Stimulated activated naive CD4-positive, alpha-beta T cell treated with Interleukin-2 at 50 U/mL for 16 hours (primary cell): ENCODE data around the gene CNTN1.

Experiments used
- DNase-seq: peaks from one replicate; lab custom pipeline; 2025; lab: John Stamatoyannopoulos, UW

The CNTN1 gene

DNA sequence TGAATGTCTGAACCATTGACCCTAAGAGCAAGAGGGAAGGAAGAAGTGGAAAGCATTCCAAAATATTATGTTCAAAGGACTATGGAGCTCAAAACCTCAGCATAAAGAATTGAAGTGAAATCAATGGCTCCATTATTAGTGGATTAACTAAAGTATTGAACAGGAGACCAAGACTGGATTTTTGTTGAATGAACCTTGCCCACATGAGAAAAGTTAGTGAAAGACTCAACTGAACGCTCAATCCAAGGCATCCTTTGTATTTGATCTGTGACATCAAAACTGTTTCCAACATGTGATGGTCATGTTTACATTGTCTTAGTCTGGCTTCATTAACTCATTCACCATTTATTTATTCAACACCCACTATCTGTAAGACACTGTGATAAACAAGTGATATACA is 161.0 kb downstream of the CNTN1 start:
- DNase-seq: no peak

GRCh38 chr12:40854604-40855003 is 162.4 kb downstream of the CNTN1 start:
- no peak for DNase-seq

GRCh38 chr12:40864891-40865290 is 172.7 kb downstream of the CNTN1 start:
- no peak for DNase-seq

DNA sequence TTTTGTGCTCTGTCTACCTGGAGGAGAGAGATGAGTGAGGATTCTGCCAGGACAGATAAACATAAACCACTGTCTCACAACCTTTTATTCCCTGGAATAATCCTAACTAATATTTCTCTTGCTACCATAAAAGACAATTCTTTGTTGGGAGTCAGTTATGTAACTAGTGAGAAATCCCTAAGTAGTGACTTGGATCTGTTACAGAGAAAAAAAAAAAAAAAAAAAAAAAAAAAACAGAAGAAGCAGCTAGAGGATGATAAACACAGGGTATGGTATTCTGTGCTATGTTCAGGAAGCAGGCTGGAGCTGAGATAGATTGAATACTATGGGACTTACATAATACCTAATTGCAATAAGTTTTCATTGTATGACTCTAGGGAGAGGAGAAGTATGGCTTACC is 178.7 kb downstream of the CNTN1 start:
- no peak for DNase-seq

- no peak for DNase-seq
Observed at GRCh38 chr12:40874868-40875267, 182.6 kb downstream of the CNTN1 start.

DNA sequence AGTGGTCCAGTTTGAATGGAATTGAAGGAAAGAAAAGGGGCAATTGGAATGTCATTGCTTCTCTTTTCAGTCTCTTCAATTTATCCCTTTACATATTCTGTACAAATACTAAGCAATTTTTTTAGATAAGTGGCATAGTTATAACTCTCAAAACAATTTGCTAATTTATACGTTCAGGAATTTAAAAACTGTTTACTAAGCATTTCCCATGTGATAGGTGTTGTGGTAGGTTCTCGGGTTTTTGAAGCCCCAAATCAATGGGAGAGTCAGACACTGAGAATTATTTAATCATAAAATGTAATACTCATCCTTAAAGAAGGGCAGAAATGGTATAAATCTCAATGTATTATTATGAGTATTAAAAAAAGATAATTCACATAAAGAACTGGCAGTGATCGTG is 197.1 kb downstream of the CNTN1 start:
- no peak for DNase-seq

DNA sequence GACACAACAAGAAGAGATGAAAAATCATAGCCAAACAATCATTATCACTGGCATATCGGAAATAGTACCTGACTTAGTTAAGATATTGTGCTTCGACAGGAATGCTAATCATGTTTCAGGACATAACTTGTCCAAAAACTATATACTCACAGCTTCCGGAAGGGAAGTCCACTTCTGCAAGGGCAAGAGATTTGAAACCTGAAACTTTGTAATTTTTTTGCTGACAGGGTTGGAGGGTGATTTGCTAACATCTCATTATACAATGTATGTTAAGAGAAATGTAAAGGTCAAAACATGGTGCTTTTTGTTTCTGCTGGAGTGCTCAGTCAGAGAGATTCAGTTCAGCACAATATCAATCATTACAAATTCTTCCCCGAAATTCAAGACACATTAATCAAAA is 200.3 kb downstream of the CNTN1 start:
- no peak for DNase-seq

- DNase-seq: no peak
Observed at GRCh38 chr12:40898505-40898904, 206.3 kb downstream of the CNTN1 start.

DNA sequence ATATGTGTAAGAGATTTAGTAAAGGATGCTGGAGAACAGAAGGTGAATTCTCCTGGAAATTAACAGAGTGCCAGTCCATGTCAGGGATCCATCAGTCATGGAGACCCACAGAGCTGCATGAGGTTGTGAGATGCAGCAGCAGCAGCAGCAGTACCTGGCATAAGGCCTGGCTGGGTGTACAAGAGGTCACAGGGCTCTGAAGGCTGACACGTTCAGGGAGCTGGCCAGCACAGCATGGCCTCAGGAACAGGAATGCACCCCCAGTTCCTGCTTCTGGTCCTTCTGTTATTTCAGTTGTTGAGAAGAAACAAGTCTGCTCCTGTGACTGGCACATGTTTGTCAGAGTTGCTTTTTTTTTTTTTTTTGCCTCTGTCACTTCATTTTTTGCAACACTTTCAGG is 210.8 kb downstream of the CNTN1 start:
- no peak for DNase-seq

GRCh38 chr12:40907115-40907527 is 214.9 kb downstream of the CNTN1 start:
- no peak for DNase-seq

DNA sequence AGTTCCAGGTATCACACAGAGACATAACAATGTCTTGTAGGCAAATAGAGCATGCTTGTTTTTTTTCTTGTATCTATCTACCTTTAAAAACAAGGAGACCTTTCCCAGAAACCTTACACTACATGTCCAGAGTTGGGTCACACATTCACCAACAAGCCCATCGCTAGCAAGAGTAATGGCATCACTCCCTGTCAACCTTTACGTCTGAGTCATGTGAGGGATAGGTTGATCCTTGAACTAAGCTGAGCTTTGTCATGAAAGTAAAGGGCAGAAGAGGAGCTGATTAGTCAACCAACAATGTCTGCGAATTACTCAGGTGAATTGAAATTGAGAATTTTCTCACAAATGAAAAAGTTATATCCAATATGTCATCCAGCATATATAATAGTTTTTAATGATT is 219.4 kb downstream of the CNTN1 start:
- no peak for DNase-seq

DNA sequence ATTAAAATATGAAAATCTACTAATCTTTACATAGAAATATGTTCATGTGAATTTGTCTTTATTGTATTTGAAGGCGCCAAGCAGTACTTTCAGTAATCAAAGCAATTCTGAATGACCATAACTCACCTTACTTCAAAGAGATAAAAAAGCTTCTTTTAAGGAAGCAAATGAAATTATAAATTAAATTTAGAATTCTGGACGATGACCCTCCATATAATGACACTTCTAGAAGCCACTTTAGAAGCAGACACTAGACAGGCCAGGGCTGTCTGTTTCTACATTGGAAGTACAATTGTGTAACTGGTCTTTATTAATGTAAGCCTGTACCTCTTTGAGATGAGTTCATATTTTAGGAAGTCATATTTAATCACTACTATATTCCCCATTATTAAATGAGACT is 222.9 kb downstream of the CNTN1 start:
- no peak for DNase-seq

DNA sequence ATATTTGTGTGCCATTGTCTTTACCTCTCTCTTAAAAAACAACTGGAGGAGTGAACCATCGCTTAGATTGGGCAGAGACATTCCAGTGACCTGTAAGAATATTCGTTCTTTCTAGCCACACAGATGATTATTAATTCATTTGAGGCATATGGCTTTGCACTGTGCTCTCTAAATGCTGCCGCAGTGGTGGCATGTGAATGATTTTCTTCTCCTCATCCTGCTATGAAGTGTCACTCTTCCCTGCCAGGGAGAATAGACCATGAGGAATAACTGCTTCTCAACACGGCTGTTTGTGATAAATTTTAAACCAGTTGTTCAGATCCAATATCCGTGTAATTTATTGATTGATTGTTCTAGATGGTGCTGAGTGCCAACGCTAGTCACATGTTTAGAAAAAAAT is 225.3 kb downstream of the CNTN1 start:
- DNase-seq: no peak

DNA sequence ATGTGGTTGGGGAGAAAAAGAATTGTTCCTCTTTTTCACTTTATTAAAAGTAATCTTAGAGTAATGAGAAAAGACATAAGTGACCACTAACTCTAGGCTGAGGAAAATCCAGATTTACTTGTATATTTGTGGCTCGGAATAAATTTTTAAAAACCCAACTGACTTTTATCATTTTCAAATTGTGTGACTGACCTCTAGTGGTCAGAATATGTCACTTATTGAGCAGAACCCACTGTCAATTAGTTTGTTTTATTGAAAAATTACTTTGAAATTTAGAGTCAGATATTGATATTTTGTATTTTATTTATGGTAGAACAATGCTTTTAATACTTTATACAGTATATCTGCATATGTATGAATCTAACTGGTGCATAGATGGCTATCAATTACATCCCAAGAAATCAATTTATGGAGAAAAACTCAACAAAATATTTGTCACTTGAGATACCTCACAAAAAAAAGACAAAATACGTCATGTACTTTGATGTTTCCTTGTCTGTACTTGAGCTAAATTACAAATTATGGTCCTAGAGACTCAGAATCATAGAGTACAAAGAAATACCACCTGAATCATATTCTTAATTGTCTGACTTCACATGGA is 229.4 kb downstream of the CNTN1 start:
- no peak for DNase-seq

GRCh38 chr12:40937891-40938290 is 245.7 kb downstream of the CNTN1 start:
- DNase-seq: no peak

GRCh38 chr12:40942326-40942725 is 250.1 kb downstream of the CNTN1 start:
- no peak for DNase-seq

DNA sequence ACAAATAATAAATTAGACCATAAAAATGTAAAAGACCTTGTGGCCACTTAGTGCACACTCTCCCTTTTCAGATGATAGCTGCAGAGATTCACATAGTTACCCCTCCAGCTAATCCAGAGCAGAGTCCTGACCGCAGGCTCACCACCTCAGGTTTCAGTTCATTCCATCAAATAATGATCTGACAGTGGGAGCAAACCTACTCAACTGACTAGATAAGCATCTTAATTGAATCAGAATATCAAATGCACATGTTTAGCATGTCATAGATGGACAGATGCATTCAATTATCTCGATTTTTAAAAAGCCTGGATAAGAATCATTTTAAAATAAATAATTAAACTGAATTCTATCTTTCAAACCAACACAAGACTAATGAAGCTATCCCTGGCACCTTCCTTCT is 253.5 kb downstream of the CNTN1 start:
- no peak for DNase-seq

GRCh38 chr12:40946612-40947194 is 254.5 kb downstream of the CNTN1 start:
- DNase-seq: no peak

- DNase-seq: no peak
Observed at GRCh38 chr12:40947797-40948196, 255.6 kb downstream of the CNTN1 start.

DNA sequence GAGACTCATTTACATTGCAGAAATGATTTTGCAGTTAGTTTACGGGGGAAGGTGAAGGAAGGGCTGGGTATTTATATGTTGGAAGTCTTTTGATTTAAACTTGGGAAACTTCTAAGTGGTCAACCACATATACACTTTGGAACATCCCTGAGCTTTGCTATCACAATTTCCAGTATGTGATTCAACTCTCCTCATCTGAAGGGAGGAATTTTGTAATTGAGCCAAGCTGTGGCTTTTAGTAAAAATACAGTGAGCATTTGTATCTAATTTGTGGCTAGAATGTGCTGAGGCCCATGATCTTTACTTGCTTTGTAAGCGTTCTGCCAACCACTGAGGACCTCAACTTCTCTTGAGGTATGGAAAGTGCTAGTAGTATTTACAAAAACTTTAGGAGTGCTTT is 260.8 kb downstream of the CNTN1 start:
- no peak for DNase-seq

DNA sequence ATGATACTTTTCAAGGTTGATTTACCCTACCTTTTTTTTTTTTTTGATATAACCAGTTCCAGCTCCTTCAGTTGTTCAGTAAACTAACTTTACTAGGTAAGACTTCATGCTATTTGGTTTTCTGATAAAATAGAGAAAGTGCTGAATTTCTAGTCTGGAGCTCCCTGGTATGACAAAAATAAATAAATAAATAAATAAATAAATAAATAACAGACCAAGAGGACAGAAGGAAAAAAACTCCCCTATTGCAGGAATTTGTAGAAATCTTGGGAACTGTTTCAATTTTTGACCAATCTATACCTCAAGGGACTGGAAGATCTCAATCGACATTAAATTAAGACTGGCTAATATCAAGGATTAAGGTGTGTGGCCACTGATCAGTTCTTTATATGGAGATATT is 265.2 kb downstream of the CNTN1 start:
- no peak for DNase-seq

DNA sequence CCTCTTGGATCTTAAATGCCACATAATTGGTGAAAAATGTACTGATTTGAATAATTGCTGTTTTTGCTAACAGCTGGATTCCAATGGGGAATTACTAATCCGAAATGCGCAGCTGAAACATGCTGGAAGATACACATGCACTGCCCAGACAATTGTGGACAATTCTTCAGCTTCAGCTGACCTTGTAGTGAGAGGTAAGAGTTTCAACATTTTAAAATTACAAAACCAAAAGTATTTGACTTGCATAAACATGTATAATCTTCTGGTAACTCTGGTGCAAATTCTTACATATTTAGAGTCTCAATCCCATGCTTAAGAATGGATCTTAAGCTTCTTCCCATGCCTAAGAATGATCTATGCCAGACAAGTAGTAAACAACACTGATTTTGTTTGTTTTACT is 266.8 kb downstream of the CNTN1 start:
- no peak for DNase-seq

- no peak for DNase-seq
Observed at GRCh38 chr12:40963751-40964150, 271.5 kb downstream of the CNTN1 start.

DNA sequence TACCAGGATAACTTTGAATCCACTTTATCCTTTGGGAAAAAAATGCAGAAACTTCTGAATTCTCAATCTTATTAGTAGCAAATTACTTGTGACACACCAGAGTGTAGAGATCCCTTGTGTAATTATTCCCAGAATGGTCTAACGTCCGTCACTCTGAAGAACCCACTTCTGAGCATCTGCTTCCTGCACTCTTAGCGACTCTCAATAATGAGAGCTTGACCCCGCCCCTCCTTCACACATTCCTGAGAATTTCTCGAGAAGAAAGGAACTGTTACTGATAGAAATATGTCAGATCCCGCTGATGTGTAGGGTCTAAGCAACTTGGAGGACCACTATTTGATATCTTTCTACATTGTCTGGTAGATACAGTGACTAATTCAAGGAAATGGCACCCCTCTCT is 277.6 kb downstream of the CNTN1 start:
- no peak for DNase-seq
